Endometrial microvascular endothelial cells (primary cell): ENCODE results near the gene CENPP. TPM values are rescaled to one million over a fixed set of nuclear protein-coding genes. Genes with fewer than 3 reads are reported as not detected.

ENCODE experiments used
- in situ Hi-C: cut with HindIII; loops from 2 replicates; pipeline ENCODE4 v1.10.0; 2017; ENCODE audit warnings: low sequenced_read_pairs, low pct_unique_long_range_greater_than_20kb; ENCODE audit errors: inconsistent ontology term
- total RNA-seq: library from RNA; depleted of rRNA; stranded (reverse); fragments of >200 nt; gene quantifications from one replicate; pipeline ENCODE4 v1.2.3, GENCODE V29; 2015; ENCODE audit errors: inconsistent ontology term

CENPP gene
- total RNA-seq, 1 donor from 2014 or later, result 3.6 TPM

DNA sequence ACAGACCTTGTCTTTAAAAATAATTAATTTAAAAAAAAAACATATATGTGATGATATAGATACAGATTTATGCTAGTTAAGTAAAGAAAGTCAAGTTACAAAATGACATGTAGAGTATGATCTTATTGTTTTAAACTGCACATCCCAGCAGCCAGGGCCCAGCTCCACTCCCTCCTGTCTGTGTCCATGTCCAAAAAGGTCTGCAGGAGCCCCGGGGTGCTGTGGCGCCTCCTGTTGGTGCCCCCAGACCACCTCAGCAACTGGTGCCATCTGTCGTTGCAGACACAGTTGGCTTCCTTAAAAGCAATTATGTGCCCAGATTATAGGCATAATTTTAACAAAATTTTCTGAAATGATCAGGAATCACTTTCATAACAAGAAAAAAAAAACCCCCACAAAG is 310.9 kb downstream of the CENPP start:
- in situ Hi-C loops, result no loop called here

DNA sequence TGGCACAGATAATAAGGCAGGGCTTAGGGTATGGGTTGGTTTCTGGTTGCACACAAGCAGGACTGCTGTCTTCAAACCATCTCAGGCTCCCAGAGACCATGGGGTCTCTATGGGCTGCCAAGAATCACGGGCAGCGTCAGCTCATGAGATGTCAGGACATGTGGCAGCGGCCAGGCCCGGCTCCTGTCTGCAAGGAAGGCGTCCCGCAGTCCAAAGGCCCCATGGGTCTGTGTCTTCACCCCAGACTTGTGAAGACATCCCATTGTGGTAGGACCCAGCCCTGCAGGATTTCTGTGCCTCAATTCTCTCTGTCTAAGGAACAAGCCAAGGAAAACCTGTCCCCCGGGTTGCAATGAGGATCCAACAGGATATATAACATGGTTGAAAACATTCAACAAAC is 311.6 kb downstream of the CENPP start:
- in situ Hi-C loops, result no loop called here

DNA sequence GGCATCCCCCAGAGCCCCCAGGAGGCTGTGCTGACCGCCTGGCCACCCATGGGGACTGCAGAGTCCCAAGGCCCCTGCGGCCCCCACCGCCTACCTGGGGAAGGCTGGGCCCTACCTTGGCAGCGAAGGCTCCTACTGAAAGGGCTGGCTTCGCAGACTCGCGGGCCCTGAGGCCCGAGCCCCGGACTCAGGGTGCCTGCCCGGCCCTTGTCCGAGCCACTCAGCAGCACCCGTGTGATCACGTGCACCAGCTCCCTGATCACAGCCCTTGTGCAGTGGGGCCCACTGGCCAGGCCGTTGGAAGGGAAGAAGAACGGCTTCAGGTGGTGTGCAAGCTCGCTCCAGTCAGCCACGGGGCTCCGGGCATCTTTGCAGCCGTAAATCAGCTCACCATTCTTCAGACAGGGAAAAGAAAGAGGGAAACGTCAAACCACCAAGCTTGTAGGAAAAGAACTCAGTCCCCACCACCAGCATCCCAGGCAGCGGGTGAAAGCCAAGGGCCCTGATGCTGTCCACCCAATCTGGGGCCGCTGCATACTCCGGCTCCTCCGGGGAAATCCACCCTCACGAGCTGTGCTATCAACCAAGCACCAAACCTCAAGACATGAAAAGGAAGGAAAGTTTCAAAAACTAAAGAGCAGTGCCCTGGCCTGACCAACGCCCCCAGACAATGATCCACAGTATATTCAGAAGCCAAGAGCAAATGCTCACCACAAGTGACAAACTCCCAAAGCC is 312.3 kb downstream of the CENPP start:
- in situ Hi-C loops, result no loop called here

DNA sequence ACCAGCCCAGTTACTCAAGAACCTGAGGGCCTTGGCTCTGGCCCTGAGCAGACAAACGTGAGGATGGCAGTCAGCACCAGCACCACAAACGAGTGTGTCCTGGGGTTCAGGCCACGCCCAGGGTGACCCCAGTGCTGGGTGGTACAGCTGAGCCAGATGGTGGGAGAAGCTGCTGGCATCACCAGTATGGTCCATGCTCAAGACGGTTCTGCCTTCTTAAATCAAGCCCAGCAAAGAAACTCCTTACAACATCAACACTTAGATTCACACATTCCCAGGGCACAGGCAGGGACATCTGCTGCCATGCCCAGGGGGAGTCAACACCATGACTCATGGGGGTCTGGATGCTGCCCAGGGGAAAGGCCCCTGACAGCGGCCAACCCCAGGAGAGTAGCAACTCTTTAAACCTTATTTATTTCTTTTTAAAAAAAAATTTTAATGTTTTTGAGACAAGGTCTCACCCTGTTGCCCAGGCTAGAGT is 312.9 kb downstream of the CENPP start:
- in situ Hi-C loops, result no loop called here

DNA sequence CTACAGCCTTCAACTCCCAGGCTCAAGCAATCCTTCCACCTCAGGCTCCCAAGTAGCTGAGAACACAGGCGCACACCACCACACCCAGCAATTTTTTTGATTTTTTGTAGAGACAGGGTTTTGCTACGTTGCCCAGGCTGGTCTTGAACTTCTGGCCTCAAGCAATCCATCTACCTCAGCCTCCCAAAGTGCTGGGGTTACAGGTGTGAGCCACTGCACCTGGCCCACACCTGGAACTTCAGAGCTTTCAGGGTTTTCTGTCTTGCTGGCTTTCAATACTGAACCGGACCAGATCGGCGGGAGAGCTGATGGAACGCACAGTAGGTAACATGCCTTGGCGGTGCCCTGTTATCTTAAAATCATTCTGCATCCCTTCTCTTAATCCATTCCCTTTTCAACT is 313.4 kb downstream of the CENPP start:
- in situ Hi-C loops, result no loop called here

DNA sequence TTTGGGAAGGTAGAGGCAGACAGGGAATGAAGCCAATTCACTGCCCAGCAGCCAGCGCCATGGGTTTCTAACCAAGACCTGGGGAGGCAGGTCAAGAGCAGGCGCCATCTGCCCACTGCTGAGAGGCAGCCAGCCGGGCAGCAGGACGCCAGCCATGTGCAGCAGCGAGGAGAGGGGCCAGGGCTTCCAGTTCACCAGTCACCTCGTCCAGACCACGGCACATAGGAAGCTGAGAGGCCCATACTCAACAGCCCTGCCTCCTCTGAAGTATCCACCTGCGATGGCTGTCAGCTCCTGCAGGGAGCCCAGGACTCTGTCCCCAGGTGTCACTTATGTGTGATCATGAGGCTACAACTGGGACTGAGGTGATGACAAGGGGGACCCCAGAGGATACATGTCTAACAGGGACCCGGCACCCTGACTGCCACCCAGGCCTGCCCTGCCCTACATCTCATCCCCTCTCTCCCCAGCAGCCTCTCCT is 314.1 kb downstream of the CENPP start:
- in situ Hi-C loops, result no loop called here

DNA sequence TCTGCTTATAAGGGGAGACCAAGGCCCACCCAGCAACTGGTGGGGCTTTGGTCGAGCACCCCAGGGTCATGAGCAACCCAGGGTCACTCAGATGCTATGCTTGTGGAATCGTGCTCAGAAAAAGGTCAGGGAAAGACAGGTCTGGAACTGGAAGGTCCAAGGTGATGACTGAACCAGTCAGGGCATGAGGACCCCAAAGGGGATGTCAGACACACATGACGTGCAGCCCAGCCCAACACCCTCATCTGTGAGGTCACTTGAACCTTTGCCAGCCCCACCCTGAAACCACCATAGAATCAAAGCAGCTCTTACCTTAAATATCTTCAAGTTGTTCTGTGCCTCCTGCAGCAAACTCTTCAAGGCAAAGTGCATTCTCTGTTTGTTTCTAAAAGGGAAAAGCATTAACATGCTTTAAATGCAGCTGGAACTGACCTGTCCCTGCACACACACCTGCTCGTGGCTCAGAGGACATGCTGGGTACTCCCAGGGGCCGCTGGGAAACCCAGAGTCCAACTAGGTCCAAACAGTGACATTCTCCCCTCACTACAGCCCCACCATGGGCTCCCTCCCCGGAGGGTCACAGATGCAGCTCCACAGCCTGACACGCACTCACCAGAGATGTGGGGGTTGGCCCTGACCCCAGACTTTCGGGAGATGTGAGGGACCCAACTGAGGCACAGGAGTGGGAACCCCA is 314.8 kb downstream of the CENPP start:
- in situ Hi-C loops, result no loop called here

DNA sequence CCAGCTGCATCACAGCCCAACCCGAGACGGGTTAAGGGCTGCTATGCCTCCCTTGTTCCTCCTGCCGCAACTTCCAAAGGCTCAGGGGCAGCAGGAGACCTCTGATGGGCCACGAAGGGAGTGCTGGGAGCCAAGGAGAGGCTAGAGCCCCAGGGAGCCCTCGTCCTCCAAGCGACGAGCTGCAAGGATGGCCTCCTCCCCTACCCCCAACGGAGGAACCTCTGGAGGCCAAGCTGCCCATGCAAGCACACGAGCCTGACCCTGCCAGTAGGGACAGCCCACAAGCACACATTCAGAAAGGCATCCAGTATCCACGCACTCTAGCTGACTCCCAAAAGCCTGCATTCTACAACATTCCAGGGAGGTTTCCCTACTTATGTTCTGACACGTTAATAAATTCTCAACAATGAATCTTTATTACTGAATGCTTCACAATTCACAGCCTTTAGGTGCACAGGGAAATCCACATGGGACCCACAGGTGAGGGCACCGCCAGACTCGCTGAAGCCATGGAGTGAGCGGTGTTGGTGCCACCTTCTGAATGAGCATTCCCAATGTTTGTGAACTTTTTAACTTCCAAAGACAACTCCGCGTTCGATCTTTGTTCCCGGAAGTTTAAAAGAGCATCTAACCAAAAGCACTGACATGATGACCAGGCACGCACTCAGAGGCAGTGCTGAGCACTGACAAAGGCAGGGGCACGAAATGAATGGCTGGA is 315.5 kb downstream of the CENPP start:
- in situ Hi-C loops, result no loop called here

DNA sequence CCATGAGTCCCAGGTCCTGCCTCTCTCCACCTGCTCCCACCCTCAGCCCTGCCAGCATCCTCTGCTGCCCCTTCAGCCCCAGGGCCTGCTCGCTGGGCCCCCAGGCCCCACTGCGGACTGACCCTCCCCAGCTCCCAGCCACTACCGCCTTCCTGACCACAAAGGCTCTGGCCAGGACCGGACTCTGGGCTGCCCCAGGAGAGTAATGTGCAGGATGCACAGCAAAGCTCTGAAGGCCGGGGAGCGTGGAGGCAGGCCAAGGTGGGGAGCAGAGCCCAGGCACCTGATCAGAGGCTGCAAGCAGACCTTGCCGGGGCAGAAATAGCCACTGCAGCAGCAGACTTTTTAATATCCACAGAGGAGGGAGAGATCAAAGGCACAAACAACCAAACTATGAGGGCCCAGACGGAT is 316.3 kb downstream of the CENPP start:
- in situ Hi-C loops, result no loop called here

DNA sequence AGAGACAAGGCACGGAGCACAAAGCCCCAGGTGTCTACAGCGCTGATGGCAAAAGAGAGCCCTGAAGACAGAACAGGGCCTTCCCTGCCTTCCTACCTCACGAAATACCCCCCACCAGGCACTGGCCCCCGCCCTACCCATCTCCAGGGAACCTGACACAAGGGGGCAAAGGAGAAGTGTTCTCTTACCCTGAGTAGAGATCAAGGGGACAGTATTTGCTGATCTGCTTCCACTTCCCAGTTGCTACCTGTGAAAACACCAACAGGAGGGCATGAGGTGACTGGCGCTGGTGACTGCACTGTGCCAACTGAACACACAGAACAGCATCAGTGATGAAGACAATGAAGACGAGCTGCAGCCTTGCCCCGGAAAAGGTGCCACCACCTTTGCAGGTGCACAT is 316.8 kb downstream of the CENPP start:
- in situ Hi-C loops, result no loop called here

DNA sequence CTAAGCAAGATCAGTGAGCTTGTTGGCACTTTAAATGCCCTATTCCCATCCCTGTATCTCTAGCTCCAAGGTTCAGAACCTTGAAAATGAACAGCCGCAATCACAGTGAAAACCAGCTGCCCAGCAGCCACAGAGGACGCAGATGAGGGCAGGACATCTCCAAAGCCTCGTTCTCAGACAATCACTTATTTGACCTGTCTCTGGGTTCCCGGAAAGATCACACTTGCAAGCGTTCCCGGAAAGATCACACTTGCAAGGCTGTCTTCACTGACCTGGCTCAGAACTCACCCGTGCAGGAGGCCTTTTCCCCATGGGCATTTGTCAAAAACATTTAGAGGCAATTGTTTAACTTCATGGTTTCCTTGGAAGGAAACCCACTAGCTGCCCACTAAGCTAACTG is 318.5 kb downstream of the CENPP start:
- in situ Hi-C loops, result no loop called here

DNA sequence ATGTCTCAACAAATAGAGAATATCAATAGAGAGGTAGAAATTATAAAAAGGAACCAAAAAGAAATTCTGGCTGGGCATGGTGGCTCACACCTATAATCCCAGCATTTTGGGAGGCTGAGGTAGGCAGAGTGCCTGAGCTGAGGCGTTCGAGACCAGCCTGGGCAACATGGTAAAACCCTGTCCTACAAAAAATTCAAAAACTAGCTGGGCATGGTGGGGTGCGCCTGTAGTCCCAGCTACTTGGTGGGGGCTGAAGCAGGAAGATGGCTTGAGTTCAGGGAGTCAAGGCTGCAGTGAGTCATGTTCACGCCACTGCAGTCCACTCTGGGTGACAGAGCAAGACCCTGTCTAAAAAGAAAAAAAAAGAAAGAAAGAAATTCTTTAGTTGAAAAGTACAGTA is 319.3 kb downstream of the CENPP start:
- in situ Hi-C loops, result no loop called here

DNA sequence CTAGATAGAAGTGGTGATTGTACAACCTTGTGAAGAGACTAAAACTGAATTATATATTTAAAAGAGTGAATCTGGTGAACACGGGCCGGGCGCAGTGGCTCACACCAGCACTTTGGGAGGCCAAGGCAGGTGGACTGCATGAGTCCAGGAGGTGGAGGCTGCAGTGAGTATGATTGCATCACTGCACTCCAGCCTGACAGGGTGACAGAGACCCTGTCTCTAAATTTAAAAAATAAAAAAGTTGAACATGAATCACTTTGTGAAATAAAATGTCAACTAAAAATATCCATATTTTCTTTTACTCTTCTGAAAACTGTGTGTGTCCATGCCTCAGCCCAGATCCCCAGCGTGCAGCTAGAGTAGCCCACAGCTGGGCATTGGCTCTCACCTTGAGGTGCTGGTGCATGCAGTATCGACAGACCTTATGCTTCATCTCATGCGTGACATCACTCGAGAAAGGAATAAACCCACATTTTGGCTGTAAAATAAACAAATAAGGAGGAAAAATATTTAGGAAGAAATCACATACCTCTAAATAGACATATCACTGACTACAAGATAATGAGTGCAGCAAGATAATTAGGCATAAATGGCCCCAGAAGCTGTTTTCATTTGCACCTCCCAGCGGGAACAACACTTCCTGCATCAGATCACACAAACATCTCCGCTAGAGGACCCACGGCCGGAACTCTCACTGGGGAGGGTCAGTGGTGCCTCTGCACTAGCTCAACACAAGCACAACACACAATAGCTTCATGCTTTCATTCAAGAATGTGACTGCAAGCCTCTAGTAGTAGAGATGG is 322.1 kb downstream of the CENPP start:
- in situ Hi-C loops, result no loop called here

DNA sequence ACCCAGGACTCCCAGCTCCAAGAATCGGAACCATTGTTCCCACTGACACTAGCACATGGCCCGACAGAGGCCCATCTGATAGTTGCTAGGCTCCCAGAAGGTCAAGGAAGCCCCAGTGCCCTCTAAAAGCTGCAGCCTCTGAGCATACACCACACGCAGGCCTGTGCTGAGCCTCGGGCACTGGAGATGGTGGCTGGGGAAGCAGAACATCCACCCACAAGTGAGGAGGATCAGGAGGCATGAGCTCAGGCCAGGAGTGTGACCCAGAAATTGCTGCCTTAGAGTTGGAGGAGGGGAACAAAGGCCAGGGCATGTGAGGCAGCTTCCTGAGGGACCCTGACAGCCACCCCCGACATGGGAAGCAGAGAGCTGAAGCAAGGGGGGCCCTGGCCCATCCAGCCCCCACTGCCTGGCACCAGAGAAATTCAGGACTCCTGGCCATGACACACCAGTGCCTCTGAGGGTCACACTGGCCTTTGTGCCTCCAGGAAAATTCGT is 322.8 kb downstream of the CENPP start:
- in situ Hi-C loops, result no loop called here

DNA sequence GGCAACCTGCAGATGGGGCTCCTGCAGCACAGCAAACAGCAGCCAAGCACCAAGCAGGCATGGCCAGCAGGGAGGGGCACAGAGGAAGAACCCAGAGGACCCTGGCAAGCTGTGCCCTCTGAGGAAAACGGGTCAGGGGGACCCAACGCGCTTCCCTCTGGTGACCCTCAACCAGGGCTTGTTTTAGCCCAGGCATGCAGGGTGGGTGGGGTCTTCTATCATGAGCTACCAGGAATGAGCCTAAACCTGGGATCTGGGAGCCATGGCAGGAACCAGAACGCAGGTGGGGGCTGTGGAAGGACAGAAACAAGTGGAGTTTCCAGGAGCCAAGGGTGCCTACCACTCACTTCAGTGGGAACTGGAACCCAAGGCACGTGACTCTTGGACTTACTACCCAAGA is 323.3 kb downstream of the CENPP start:
- in situ Hi-C loops, result no loop called here

DNA sequence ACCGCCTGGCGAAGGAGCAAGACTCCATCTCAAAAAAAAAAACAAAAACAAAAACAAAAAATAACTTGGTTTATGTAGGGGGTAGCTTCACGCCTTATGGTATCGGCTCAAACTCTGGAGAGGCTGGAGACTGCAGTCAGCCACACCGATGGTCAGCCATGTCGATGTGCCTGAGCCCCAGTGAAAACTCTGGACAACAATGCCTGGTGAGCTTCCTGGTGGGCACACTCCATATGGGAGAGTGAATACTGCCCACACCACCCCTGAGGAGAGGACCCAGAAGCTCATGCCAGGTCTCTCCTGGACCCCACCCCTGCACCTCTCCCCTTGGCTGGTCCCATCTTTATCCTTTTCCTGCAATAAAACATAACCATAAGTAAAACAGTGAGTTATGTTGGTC is 324.5 kb downstream of the CENPP start:
- in situ Hi-C loops, result no loop called here

DNA sequence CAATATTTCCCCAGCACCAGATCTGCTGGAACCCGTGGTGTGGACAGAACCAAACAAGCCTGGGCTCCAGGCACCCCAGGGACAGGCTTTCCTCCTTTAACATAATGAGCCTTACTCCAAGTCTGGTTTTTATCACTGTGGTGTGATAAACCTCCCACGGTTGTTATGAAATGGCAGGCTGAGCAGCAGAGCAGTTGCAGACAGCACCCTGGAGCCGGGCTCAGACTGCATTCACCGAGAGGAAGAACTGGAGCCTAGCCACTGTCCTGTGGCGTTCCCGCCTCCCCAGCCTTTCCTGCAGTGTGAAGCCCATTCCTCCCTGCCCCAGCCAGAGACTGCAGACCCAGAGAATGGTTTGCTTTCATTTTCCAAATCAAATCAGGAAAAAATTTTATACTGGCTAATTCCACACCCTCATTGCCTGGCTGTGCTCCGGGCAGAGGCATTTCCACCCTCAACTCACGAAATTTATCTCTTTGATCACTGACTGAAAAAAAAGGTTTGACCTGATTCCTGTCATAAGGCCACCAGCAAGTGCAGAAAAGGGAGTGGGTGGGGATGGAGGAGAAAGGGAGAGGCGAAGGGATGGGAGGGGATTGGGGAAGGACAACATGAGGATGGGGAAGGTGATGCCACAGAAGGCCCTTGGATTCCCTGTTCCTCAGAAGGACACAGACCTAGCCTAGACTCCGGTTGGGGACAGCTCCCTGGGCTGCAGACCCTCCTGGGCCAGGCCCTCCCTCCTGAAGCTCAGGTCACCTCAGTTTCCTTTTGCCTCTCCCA is 325.3 kb downstream of the CENPP start:
- in situ Hi-C loops, result no loop called here

DNA sequence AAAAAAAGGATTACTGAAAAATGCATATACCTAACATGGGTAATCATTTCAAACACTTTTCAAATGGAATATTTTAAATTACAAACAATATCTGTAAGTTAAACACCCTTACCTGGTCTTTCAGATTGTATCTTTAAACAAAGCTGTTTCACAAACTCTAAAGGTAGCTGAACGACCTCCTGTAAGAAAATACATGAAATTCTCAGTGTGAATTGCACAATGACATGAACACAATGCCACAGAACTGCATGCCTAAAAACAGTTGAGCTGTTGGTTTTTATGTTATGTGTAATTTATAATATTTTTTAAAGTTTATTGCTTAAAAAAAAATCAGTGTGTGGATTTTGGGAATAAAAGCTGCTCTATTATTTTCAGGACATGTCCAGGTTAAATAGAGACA is 326.7 kb downstream of the CENPP start:
- in situ Hi-C loops, result no loop called here
